Measurements from ENCODE around the gene SH3BP5.
"Not testable (repeated sequence)": the region's sequence is repeated elsewhere in the genome, so short reads cannot be mapped to it uniquely, and the experiment has no call there.

SH3BP5 gene

GRCh38 chr3:15356651-15357061 lies 24.3 kb upstream of the SH3BP5 start:
- H3K9ac ChIP-seq (ENCODE audit: low read depth, low read length); H3K36me3 ChIP-seq (ENCODE audit: insufficient read depth, low read length); H3K9me3 ChIP-seq (ENCODE audit: control insufficient read depth, insufficient read depth, low read length): not testable (repeated sequence)
- peaks cover 12% of the 10 kb centered on the region for H3K4me1 ChIP-seq (ENCODE audit: insufficient read depth, low read length)

GRCh38 chr3:15356176-15356575 lies 23.8 kb upstream of the SH3BP5 start:
- H3K9ac ChIP-seq (ENCODE audit: low read depth, low read length) = no peak overlapping the region
- no peaks in the 10 kb centered on the region for H3K36me3 ChIP-seq (ENCODE audit: insufficient read depth, low read length)
- H3K4me1 ChIP-seq (ENCODE audit: insufficient read depth, low read length) = peaks cover 7% of the 10 kb centered on the region
- H3K9me3 ChIP-seq (ENCODE audit: control insufficient read depth, insufficient read depth, low read length) = 0 out of 2 replicates have a peak, but pooled peaks cover 8% of the 10 kb centered on the region

- Histone ChIP-seq H3K36me3 (ENCODE audit: insufficient read depth, low read length) (no peaks in the 10 kb centered on the region), H3K9me3 (ENCODE audit: control insufficient read depth, insufficient read depth, low read length) (peaks cover 11% of the 10 kb centered on the region; the same call in 1 of the 2 replicates), H3K9ac (ENCODE audit: low read depth, low read length) (no peak overlapping the region), H3K4me1 (ENCODE audit: insufficient read depth, low read length) (peaks cover 5% of the 10 kb centered on the region)
These were observed 22.7 kb upstream of the SH3BP5 start for GRCh38 chr3:15355086-15355485.

GRCh38 chr3:15354485-15354884 lies 22.1 kb upstream of the SH3BP5 start:
- no peaks in the 10 kb centered on the region for H3K36me3 ChIP-seq (ENCODE audit: insufficient read depth, low read length)
- peaks cover 11% of the 10 kb centered on the region; the same call in 1 of the 2 replicates for H3K9me3 ChIP-seq (ENCODE audit: control insufficient read depth, insufficient read depth, low read length)
- H3K9ac ChIP-seq (ENCODE audit: low read depth, low read length) = no peak overlapping the region
- H3K4me1 ChIP-seq (ENCODE audit: insufficient read depth, low read length) = peaks cover 5% of the 10 kb centered on the region

- no peaks in the 10 kb centered on the region for H3K36me3 ChIP-seq (ENCODE audit: insufficient read depth, low read length)
- peaks cover 11% of the 10 kb centered on the region; the same call in 1 of the 2 replicates for H3K9me3 ChIP-seq (ENCODE audit: control insufficient read depth, insufficient read depth, low read length)
- no peaks in the 10 kb centered on the region for H3K4me1 ChIP-seq (ENCODE audit: insufficient read depth, low read length)
- no peak overlapping the region for H3K9ac ChIP-seq (ENCODE audit: low read depth, low read length)
These were observed 17.8 kb upstream of the SH3BP5 start for GRCh38 chr3:15350141-15350540.

- H3K36me3 ChIP-seq (ENCODE audit: insufficient read depth, low read length); H3K4me1 ChIP-seq (ENCODE audit: insufficient read depth, low read length); H3K9ac ChIP-seq (ENCODE audit: low read depth, low read length): not testable (repeated sequence)
- peaks cover 11% of the 10 kb centered on the region; the same call in 1 of the 2 replicates for H3K9me3 ChIP-seq (ENCODE audit: control insufficient read depth, insufficient read depth, low read length)
These were observed 17.1 kb upstream of the SH3BP5 start for GRCh38 chr3:15349438-15349837.

GRCh38 chr3:15348246-15348645 lies 15.9 kb upstream of the SH3BP5 start:
- H3K9me3 ChIP-seq (ENCODE audit: control insufficient read depth, insufficient read depth, low read length) = peaks cover 11% of the 10 kb centered on the region; the same call in 1 of the 2 replicates
- H3K36me3 ChIP-seq (ENCODE audit: insufficient read depth, low read length) = no peaks in the 10 kb centered on the region
- H3K9ac ChIP-seq (ENCODE audit: low read depth, low read length) = no peak overlapping the region
- H3K4me1 ChIP-seq (ENCODE audit: insufficient read depth, low read length) = no peaks in the 10 kb centered on the region

GRCh38 chr3:15347737-15348110 lies 15.3 kb upstream of the SH3BP5 start:
- Histone ChIP-seq H3K4me1 (ENCODE audit: insufficient read depth, low read length) (no peaks in the 10 kb centered on the region), H3K9ac (ENCODE audit: low read depth, low read length) (no peak overlapping the region), H3K9me3 (ENCODE audit: control insufficient read depth, insufficient read depth, low read length) (peaks cover 11% of the 10 kb centered on the region; the same call in 1 of the 2 replicates), H3K36me3 (ENCODE audit: insufficient read depth, low read length) (no peaks in the 10 kb centered on the region)

- Histone ChIP-seq H3K9me3 (ENCODE audit: control insufficient read depth, insufficient read depth, low read length) (peaks cover 8% of the 10 kb centered on the region; the same call in 1 of the 2 replicates), H3K9ac (ENCODE audit: low read depth, low read length) (no peak overlapping the region), H3K36me3 (ENCODE audit: insufficient read depth, low read length) (no peaks in the 10 kb centered on the region), H3K4me1 (ENCODE audit: insufficient read depth, low read length) (no peaks in the 10 kb centered on the region)
These were observed 14.8 kb upstream of the SH3BP5 start for GRCh38 chr3:15347063-15347736.

GRCh38 chr3:15346516-15346915 lies 14.1 kb upstream of the SH3BP5 start:
- H3K4me1 ChIP-seq (ENCODE audit: insufficient read depth, low read length) = no peaks in the 10 kb centered on the region
- H3K9ac ChIP-seq (ENCODE audit: low read depth, low read length) = no peak overlapping the region
- no peaks in the 10 kb centered on the region for H3K36me3 ChIP-seq (ENCODE audit: insufficient read depth, low read length)
- H3K9me3 ChIP-seq (ENCODE audit: control insufficient read depth, insufficient read depth, low read length) = peaks cover 3% of the 10 kb centered on the region; the same call in 1 of the 2 replicates

- Histone ChIP-seq H3K9me3 (ENCODE audit: control insufficient read depth, insufficient read depth, low read length) (peaks cover 2% of the 10 kb centered on the region; the same call in 1 of the 2 replicates), H3K36me3 (ENCODE audit: insufficient read depth, low read length) (no peaks in the 10 kb centered on the region), H3K4me1 (ENCODE audit: insufficient read depth, low read length) (no peaks in the 10 kb centered on the region), H3K9ac (ENCODE audit: low read depth, low read length) (no peak overlapping the region)
These were observed 13.3 kb upstream of the SH3BP5 start for GRCh38 chr3:15345608-15346137.

GRCh38 chr3:15345066-15345607 lies 12.8 kb upstream of the SH3BP5 start:
- no peaks in the 10 kb centered on the region for H3K36me3 ChIP-seq (ENCODE audit: insufficient read depth, low read length)
- H3K4me1 ChIP-seq (ENCODE audit: insufficient read depth, low read length) = no peaks in the 10 kb centered on the region
- H3K9me3 ChIP-seq (ENCODE audit: control insufficient read depth, insufficient read depth, low read length) = no peaks in the 10 kb centered on the region; the same call in 1 of the 2 replicates
- no peak overlapping the region for H3K9ac ChIP-seq (ENCODE audit: low read depth, low read length)

GRCh38 chr3:15342945-15343344 lies 10.6 kb upstream of the SH3BP5 start:
- no peaks in the 10 kb centered on the region for H3K9me3 ChIP-seq (ENCODE audit: control insufficient read depth, insufficient read depth, low read length)
- no peak overlapping the region for H3K9ac ChIP-seq (ENCODE audit: low read depth, low read length)
- no peaks in the 10 kb centered on the region for H3K36me3 ChIP-seq (ENCODE audit: insufficient read depth, low read length)
- H3K4me1 ChIP-seq (ENCODE audit: insufficient read depth, low read length) = no peaks in the 10 kb centered on the region

- no peaks in the 10 kb centered on the region for H3K36me3 ChIP-seq (ENCODE audit: insufficient read depth, low read length)
- H3K9me3 ChIP-seq (ENCODE audit: control insufficient read depth, insufficient read depth, low read length) = no peaks in the 10 kb centered on the region
- H3K4me1 ChIP-seq (ENCODE audit: insufficient read depth, low read length) = no peaks in the 10 kb centered on the region
- H3K9ac ChIP-seq (ENCODE audit: low read depth, low read length) = no peak overlapping the region
These were observed 9.9 kb upstream of the SH3BP5 start for GRCh38 chr3:15342246-15342645.
